IMR-90 (cell line): ENCODE data around the gene MLEC. TPM values are rescaled to one million over a fixed set of nuclear protein-coding genes. Genes with fewer than 3 reads are reported as not detected.

Experiments used
- ATAC-seq: fragments of 200-7000 bp; cut with Tn5 transposase; 2 replicates; pipeline ENCODE4 v1.9.1; 2020; ENCODE audit warnings: low read depth, mild to moderate bottlenecking, moderate library complexity
- BruUV-seq: library from RNA; stranded (reverse); fragments of 400-500 nt; replicated peaks from 2 replicates; lab custom pipeline; 2021; lab: Mats Ljungman, UMichigan
- CTCF ChIA-PET: fragments of 300-600 bp; formaldehyde crosslinking; extraction: SDS; loops from one replicate; lab custom pipeline; 2021; ENCODE audit warnings: antibody characterized with exemption; lab: Yijun Ruan, JAX
- POLR2A ChIA-PET: fragments of 300-600 bp; sonication (Branson Sonifier 250); formaldehyde crosslinking; loops from one replicate; lab custom pipeline; 2022; ENCODE audit warnings: antibody characterized with exemption; ENCODE audit not compliant: unreplicated experiment; lab: Charles Lee
- DNase-seq: peaks from one replicate; pipeline ENCODE4 v3.0.0; 2013
- H2AFZ ChIP-seq: replicated peaks from 2 replicates; pipeline ENCODE3; 2013; ENCODE audit warnings: low read length, mild to moderate bottlenecking; ENCODE audit not compliant: poor library complexity
- H2AK5ac ChIP-seq: 2 replicates; pipeline ENCODE4 v1.6.1; 2013; ENCODE audit warnings: low read depth, low read length, inconsistent platforms
- H2AK9ac ChIP-seq: replicated peaks from 2 replicates; pipeline ENCODE3; 2013; ENCODE audit warnings: mild to moderate bottlenecking, low read depth, low read length, moderate library complexity; ENCODE audit not compliant: poor library complexity
- H2BK120ac ChIP-seq: 2 replicates; pipeline ENCODE4 v1.6.1; 2013; ENCODE audit warnings: low read depth, low read length, inconsistent platforms
- H2BK15ac ChIP-seq: 3 replicates; pipeline ENCODE4 v1.6.1; 2013; ENCODE audit warnings: low read depth, low read length, inconsistent platforms
- H2BK20ac ChIP-seq: 2 replicates; pipeline ENCODE4 v1.6.1; 2013; ENCODE audit warnings: low read depth, mild to moderate bottlenecking, inconsistent platforms, low read length, moderate library complexity
- H2BK5ac ChIP-seq: 2 replicates; pipeline ENCODE4 v1.6.1; 2013; ENCODE audit warnings: mild to moderate bottlenecking, low read depth, low read length, inconsistent platforms; ENCODE audit not compliant: poor library complexity, severe bottlenecking
- H3K14ac ChIP-seq: replicated peaks from 2 replicates; pipeline ENCODE4 v1.6.1; 2013; ENCODE audit warnings: low read depth, low read length, inconsistent platforms
- H3K18ac ChIP-seq: 2 replicates; pipeline ENCODE4 v1.6.1; 2013; ENCODE audit warnings: low read depth, low read length, control low read depth
- H3K23ac ChIP-seq: 2 replicates; pipeline ENCODE4 v1.6.1; 2013; ENCODE audit warnings: low read depth, low read length, inconsistent platforms
- H3K27ac ChIP-seq: 2 replicates; pipeline ENCODE4 v1.5.1; 2013; ENCODE audit warnings: mild to moderate bottlenecking, control low read depth, low read length; ENCODE audit not compliant: insufficient read depth
- H3K27me3 ChIP-seq: 2 replicates; pipeline ENCODE4 v1.6.1; 2013; ENCODE audit warnings: low read length; ENCODE audit not compliant: control insufficient read depth, insufficient read depth
- H3K36me3 ChIP-seq: 2 replicates; pipeline ENCODE4 v1.6.1; 2013; ENCODE audit warnings: low read length, mixed read lengths; ENCODE audit not compliant: control insufficient read depth, insufficient read depth
- H3K4ac ChIP-seq: 2 replicates; pipeline ENCODE4 v1.6.1; 2013; ENCODE audit warnings: low read depth, low read length, inconsistent platforms
- H3K4me1 ChIP-seq: 2 replicates; pipeline ENCODE4 v1.6.1; 2013; ENCODE audit warnings: low read length, mixed read lengths; ENCODE audit not compliant: control insufficient read depth, insufficient read depth
- H3K4me2 ChIP-seq: 2 replicates; pipeline ENCODE4 v1.6.1; 2013; ENCODE audit warnings: low read depth, mild to moderate bottlenecking, control low read depth, low read length, moderate library complexity
- H3K4me3 ChIP-seq: 2 replicates; pipeline ENCODE4 v1.5.1; 2013; ENCODE audit warnings: low read depth, mild to moderate bottlenecking, control low read depth, low read length, moderate library complexity; ENCODE audit not compliant: insufficient read depth
- H3K56ac ChIP-seq: 2 replicates; pipeline ENCODE4 v1.6.1; 2013; ENCODE audit warnings: low read length, inconsistent platforms; ENCODE audit not compliant: insufficient read depth; ENCODE audit errors: extremely low read depth
- H3K79me1 ChIP-seq, 2 experiments: 2 replicates each; pipeline ENCODE4 v1.6.1; 2013; ENCODE audit warnings: low read length in 2 of 2, inconsistent platforms in 1 of 2, low read depth in 1 of 2
- H3K9ac ChIP-seq: 2 replicates; pipeline ENCODE4 v1.6.1; 2013; ENCODE audit warnings: low read depth, low read length, control low read depth
- H3K9me1 ChIP-seq: 2 replicates; pipeline ENCODE4 v1.6.1; 2013; ENCODE audit warnings: low read length, inconsistent platforms; ENCODE audit not compliant: insufficient read depth
- H3K9me3 ChIP-seq: 2 replicates; pipeline ENCODE4 v1.6.1; 2013; ENCODE audit warnings: low read length; ENCODE audit not compliant: control insufficient read depth, insufficient read depth
- H4K20me1 ChIP-seq: 2 replicates; pipeline ENCODE4 v1.6.1; 2013; ENCODE audit warnings: low read length, inconsistent platforms; ENCODE audit not compliant: insufficient read depth
- H4K5ac ChIP-seq: 2 replicates; pipeline ENCODE4 v1.6.1; 2013; ENCODE audit warnings: mild to moderate bottlenecking, low read depth, low read length, control low read depth
- H4K8ac ChIP-seq, 2 experiments: 2 replicates each; pipeline ENCODE4 v1.6.1; 2013; ENCODE audit warnings: low read depth in 2 of 2, low read length in 2 of 2, control low read depth in 1 of 2, inconsistent platforms in 1 of 2
- H4K91ac ChIP-seq: 2 replicates; pipeline ENCODE4 v1.6.1; 2013; ENCODE audit warnings: low read depth, low read length, inconsistent platforms; ENCODE audit not compliant: insufficient read depth
- CEBPB ChIP-seq: IDR thresholded peaks from 2 replicates; pipeline ENCODE4 v1.6.1; 2012; ENCODE audit warnings: low read depth, low read length, improper control_type of control experiment
- CHD1 ChIP-seq: IDR thresholded peaks from 2 replicates; pipeline ENCODE4 v1.6.1; 2012; ENCODE audit warnings: low read depth, low read length, improper control_type of control experiment
- FOS ChIP-seq: fragments of 150-350 bp; IDR thresholded peaks from 2 replicates; pipeline ENCODE4 v1.6.1; 2016; ENCODE audit warnings: low read depth, low read length
- MAFK ChIP-seq: IDR thresholded peaks from 2 replicates; pipeline ENCODE4 v1.6.1; 2012; ENCODE audit warnings: low read depth, low read length, improper control_type of control experiment
- MAZ ChIP-seq: IDR thresholded peaks from 2 replicates; pipeline ENCODE4 v1.6.1; 2012; ENCODE audit warnings: low read depth, mild to moderate bottlenecking, low read length, improper control_type of control experiment, moderate library complexity, borderline replicate concordance
- MXI1 ChIP-seq: IDR thresholded peaks from 2 replicates; pipeline ENCODE4 v1.6.1; 2012; ENCODE audit warnings: low read depth, mild to moderate bottlenecking, low read length, moderate library complexity, borderline replicate concordance
- NFE2L2 ChIP-seq: fragments of 150-350 bp; IDR thresholded peaks from 2 replicates; pipeline ENCODE4 v1.6.1; 2016; ENCODE audit warnings: low read depth, mild to moderate bottlenecking, low read length
- POLR2A ChIP-seq: IDR thresholded peaks from 2 replicates; pipeline ENCODE4 v1.6.1; 2012; ENCODE audit warnings: mild to moderate bottlenecking, low read depth, low read length
- RAD21 ChIP-seq: IDR thresholded peaks from 2 replicates; pipeline ENCODE4 v1.6.1; 2012; ENCODE audit warnings: low read length, improper control_type of control experiment
- RCOR1 ChIP-seq: IDR thresholded peaks from 2 replicates; pipeline ENCODE4 v1.6.1; 2012; ENCODE audit warnings: mild to moderate bottlenecking, low read length, improper control_type of control experiment; ENCODE audit not compliant: insufficient replicate concordance
- RFX5 ChIP-seq: IDR thresholded peaks from 2 replicates; pipeline ENCODE4 v1.8.0; 2012; ENCODE audit warnings: low read depth, mild to moderate bottlenecking, low read length, moderate library complexity
- SMC3 ChIP-seq: fragments of 150-350 bp; IDR thresholded peaks from 2 replicates; pipeline ENCODE4 v1.6.1; 2016; ENCODE audit warnings: low read depth, mild to moderate bottlenecking, antibody characterized with exemption, low read length, moderate library complexity
- USF2 ChIP-seq: fragments of 150-350 bp; IDR thresholded peaks from 2 replicates; pipeline ENCODE4 v1.6.1; 2017; ENCODE audit warnings: mild to moderate bottlenecking, antibody characterized with exemption, low read length, low read depth
- WGBS, 2 experiments: methylation state at CpG; one replicate each; pipeline versions ENCODE4 v1.1.5 to v1.1.7; 2013; ENCODE audit warnings: missing lambda C conversion rate in 2 of 2; ENCODE audit not compliant: insufficient read length in 1 of 2; ENCODE audit errors: extremely low coverage in 2 of 2; 5-methylcytosine and 5-hydroxymethylcytosine counted together
- dilution Hi-C: fragments of 300-500 bp; cut with HindIII; formaldehyde crosslinking; loops from one replicate; pipeline ENCODE4 v1.14.3; 2018; ENCODE audit warnings: low sequenced_read_pairs; ENCODE audit not compliant: unreplicated experiment
- in situ Hi-C: fragments of 300-500 bp; cut with MboI; formaldehyde crosslinking; loops from 3 replicates; pipeline ENCODE4 v1.14.3; 2019; ENCODE audit warnings: low sequenced_read_pairs, inconsistent platforms, mixed read lengths
- intact Hi-C: fragments of 100-400 bp; cut with micrococcal nuclease; formaldehyde crosslinking; loops from 2 replicates; pipeline ENCODE4 v1.10.0; 2022
- polyA plus RNA-seq, 3 experiments: library from polyadenylated mRNA; depleted of rRNA; stranded (reverse); fragments of >200 nt; gene quantifications; 2 replicates each; pipeline ENCODE4 v1.2.3, GENCODE V29; 2012; ENCODE audit warnings: low replicate concordance in 1 of 3
- total RNA-seq: library from RNA; depleted of rRNA; stranded (reverse); fragments of >200 nt; gene quantifications from 2 replicates; pipeline ENCODE4 v1.2.3, GENCODE V29; 2012
- TF ChIP-seq, protein P1 (sequence below): conservative IDR thresholded peaks from 2 replicates; pipeline ENCODE4 v1.5.1; 2012; ENCODE audit warnings: mild to moderate bottlenecking, low read depth, low read length, improper control_type of control experiment
- TF ChIP-seq, protein P2 (sequence below): fragments of 150-350 bp; IDR thresholded peaks from 2 replicates; pipeline ENCODE4 v1.6.1; 2016; ENCODE audit warnings: low read depth, mild to moderate bottlenecking, low read length, moderate library complexity, borderline replicate concordance

The MLEC gene
- total and polyA plus RNA-seq, 2 of the 4 experiments (the other 2 are of a cell fraction): 44.1 to 137 TPM

- Histone ChIP-seq H3K18ac (no peak overlapping the region), H3K9ac (no peak overlapping the region), H3K56ac (no peak overlapping the region), H2BK15ac (no peak overlapping the region), H2AK5ac (no peak overlapping the region), H4K91ac (no peak overlapping the region), H3K23ac (no peak overlapping the region), H4K8ac (no peak overlapping the region), H3K4me2 (no peak overlapping the region), H3K36me3 (no peaks in the 10 kb centered on the region), H3K4me3 (no peak overlapping the region), H3K9me1 (peaks cover 5% of the 10 kb centered on the region; the same call in 1 of the 2 replicates), H3K14ac (no peak overlapping the region), H4K20me1 (no peaks in the 10 kb centered on the region), H3K79me1 (no peaks in the 10 kb centered on the region), H2BK120ac (no peak overlapping the region), H3K27ac (no peak overlapping the region), H2AK9ac (no peak overlapping the region), H2AFZ (no peak overlapping the region), H2BK5ac (no peak overlapping the region), H3K4me1 (peaks cover 3% of the 10 kb centered on the region; the same call in 1 of the 2 replicates), H3K4ac (no peak overlapping the region), H4K5ac (no peak overlapping the region), H3K27me3 (peaks cover 59% of the 10 kb centered on the region), H2BK20ac (no peak overlapping the region), H3K9me3 (no peaks in the 10 kb centered on the region)
- DNase-seq (no peak), ATAC-seq (no peak)
- BruUV-seq: no TSS peak
- dilution Hi-C loops: no loop called here
- ChIA-PET POLR2A (no interaction called here), CTCF (no interaction called here)
- intact Hi-C loops: no loop called here
- in situ Hi-C loops: no loop called here
- 60% methylated on average over 1 of the region's 10 CpGs; no CpG with 5 or more reads in 1 of the 2 experiments for WGBS, 2 experiments
- TF ChIP-seq SMC3 (no peak), FOS (no peak), NFE2L2 (no peak), POLR2A (no peak), MAZ (no peak), CEBPB (no peak), USF2 (no peak), RFX5 (no peak), RCOR1 (no peak), RAD21 (no peak), CHD1 (no peak), MAFK (no peak), MXI1 (no peak)
- TF ChIP-seq, protein P1, sequence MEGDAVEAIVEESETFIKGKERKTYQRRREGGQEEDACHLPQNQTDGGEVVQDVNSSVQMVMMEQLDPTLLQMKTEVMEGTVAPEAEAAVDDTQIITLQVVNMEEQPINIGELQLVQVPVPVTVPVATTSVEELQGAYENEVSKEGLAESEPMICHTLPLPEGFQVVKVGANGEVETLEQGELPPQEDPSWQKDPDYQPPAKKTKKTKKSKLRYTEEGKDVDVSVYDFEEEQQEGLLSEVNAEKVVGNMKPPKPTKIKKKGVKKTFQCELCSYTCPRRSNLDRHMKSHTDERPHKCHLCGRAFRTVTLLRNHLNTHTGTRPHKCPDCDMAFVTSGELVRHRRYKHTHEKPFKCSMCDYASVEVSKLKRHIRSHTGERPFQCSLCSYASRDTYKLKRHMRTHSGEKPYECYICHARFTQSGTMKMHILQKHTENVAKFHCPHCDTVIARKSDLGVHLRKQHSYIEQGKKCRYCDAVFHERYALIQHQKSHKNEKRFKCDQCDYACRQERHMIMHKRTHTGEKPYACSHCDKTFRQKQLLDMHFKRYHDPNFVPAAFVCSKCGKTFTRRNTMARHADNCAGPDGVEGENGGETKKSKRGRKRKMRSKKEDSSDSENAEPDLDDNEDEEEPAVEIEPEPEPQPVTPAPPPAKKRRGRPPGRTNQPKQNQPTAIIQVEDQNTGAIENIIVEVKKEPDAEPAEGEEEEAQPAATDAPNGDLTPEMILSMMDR: no peak
- TF ChIP-seq, protein P2, sequence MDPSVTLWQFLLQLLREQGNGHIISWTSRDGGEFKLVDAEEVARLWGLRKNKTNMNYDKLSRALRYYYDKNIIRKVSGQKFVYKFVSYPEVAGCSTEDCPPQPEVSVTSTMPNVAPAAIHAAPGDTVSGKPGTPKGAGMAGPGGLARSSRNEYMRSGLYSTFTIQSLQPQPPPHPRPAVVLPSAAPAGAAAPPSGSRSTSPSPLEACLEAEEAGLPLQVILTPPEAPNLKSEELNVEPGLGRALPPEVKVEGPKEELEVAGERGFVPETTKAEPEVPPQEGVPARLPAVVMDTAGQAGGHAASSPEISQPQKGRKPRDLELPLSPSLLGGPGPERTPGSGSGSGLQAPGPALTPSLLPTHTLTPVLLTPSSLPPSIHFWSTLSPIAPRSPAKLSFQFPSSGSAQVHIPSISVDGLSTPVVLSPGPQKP: no peak
Observed at GRCh38 chr12:120652656-120653435, 34.1 kb upstream of the MLEC start.
